ENCODE results near the gene GALNT2.

The GALNT2 gene

GRCh38 chr1:230077436-230078213 is 10.6 kb downstream of the GALNT2 start:
- H3K9me3 ChIP-seq (ENCODE audit: control insufficient read depth in 5 of 5, low read length in 5 of 5) = peaks cover 0 to under 1% (median 0%) of the 10 kb centered on the region in 5 donors
- H3K27ac ChIP-seq (ENCODE audit: low read depth, low read length) = no peak overlapping the region
- H3K27me3 ChIP-seq (ENCODE audit: control insufficient read depth in 5 of 5, insufficient read depth in 4 of 5, low read length in 5 of 5) = no peaks in the 10 kb centered on the region
- peaks cover 2 to 28% (median 20%) of the 10 kb centered on the region in 5 donors for H3K4me1 ChIP-seq (ENCODE audit: control insufficient read depth in 5 of 5, insufficient read depth in 5 of 5, low read length in 5 of 5)
- peaks cover 0 to 5% (median 0%) of the 10 kb centered on the region in 5 donors for H3K36me3 ChIP-seq (ENCODE audit: control insufficient read depth in 5 of 5, insufficient read depth in 5 of 5, low read length in 5 of 5)
- no peak overlapping the region for H3K4me3 ChIP-seq (ENCODE audit: low read depth in 1 of 5, low read length in 5 of 5)
- no peak overlapping the region for H3K9ac ChIP-seq (ENCODE audit: low read length in 5 of 5)

- no peak overlapping the region for H3K4me3 ChIP-seq (ENCODE audit: low read depth in 1 of 5, low read length in 5 of 5)
- H3K9me3 ChIP-seq (ENCODE audit: control insufficient read depth in 5 of 5, low read length in 5 of 5) = peaks cover 0 to 2% (median 0%) of the 10 kb centered on the region in 5 donors
- H3K27me3 ChIP-seq (ENCODE audit: control insufficient read depth in 5 of 5, insufficient read depth in 4 of 5, low read length in 5 of 5) = no peaks in the 10 kb centered on the region
- H3K27ac ChIP-seq (ENCODE audit: low read depth, low read length) = no peak overlapping the region
- no peak overlapping the region for H3K9ac ChIP-seq (ENCODE audit: low read length in 5 of 5)
- H3K36me3 ChIP-seq (ENCODE audit: control insufficient read depth in 5 of 5, insufficient read depth in 5 of 5, low read length in 5 of 5) = peaks cover 0 to 5% (median 0%) of the 10 kb centered on the region in 5 donors
- peaks cover 0 to 24% (median 14%) of the 10 kb centered on the region in 5 donors for H3K4me1 ChIP-seq (ENCODE audit: control insufficient read depth in 5 of 5, insufficient read depth in 5 of 5, low read length in 5 of 5)
These were observed 12.4 kb downstream of the GALNT2 start for GRCh38 chr1:230079199-230080024.

GRCh38 chr1:230080822-230081221 is 13.8 kb downstream of the GALNT2 start:
- Histone ChIP-seq H3K4me3 (ENCODE audit: low read depth in 1 of 5, low read length in 5 of 5) (no peak overlapping the region), H3K9me3 (ENCODE audit: control insufficient read depth in 5 of 5, low read length in 5 of 5) (peaks cover 0 to 2% (median 0%) of the 10 kb centered on the region in 5 donors), H3K4me1 (ENCODE audit: control insufficient read depth in 5 of 5, insufficient read depth in 5 of 5, low read length in 5 of 5) (peaks cover 0 to 28% (median 15%) of the 10 kb centered on the region in 5 donors), H3K27ac (ENCODE audit: low read depth, low read length) (no peak overlapping the region), H3K27me3 (ENCODE audit: control insufficient read depth in 5 of 5, insufficient read depth in 4 of 5, low read length in 5 of 5) (no peaks in the 10 kb centered on the region), H3K9ac (ENCODE audit: low read length in 5 of 5) (no peak overlapping the region), H3K36me3 (ENCODE audit: control insufficient read depth in 5 of 5, insufficient read depth in 5 of 5, low read length in 5 of 5) (peaks cover 0 to 5% (median 0%) of the 10 kb centered on the region in 5 donors)

- Histone ChIP-seq H3K9ac (ENCODE audit: low read length in 5 of 5) (no peak overlapping the region), H3K27me3 (ENCODE audit: control insufficient read depth in 5 of 5, insufficient read depth in 4 of 5, low read length in 5 of 5) (no peaks in the 10 kb centered on the region), H3K27ac (ENCODE audit: low read depth, low read length) (no peak overlapping the region), H3K36me3 (ENCODE audit: control insufficient read depth in 5 of 5, insufficient read depth in 5 of 5, low read length in 5 of 5) (peaks cover 0 to 3% (median 0%) of the 10 kb centered on the region in 5 donors), H3K4me1 (ENCODE audit: control insufficient read depth in 5 of 5, insufficient read depth in 5 of 5, low read length in 5 of 5) (peaks cover 0 to 34% (median 19%) of the 10 kb centered on the region in 5 donors), H3K9me3 (ENCODE audit: control insufficient read depth in 5 of 5, low read length in 5 of 5) (peaks cover 0 to 2% (median 0%) of the 10 kb centered on the region in 5 donors), H3K4me3 (ENCODE audit: low read depth in 1 of 5, low read length in 5 of 5) (no peak overlapping the region)
These were observed 14.7 kb downstream of the GALNT2 start for GRCh38 chr1:230081751-230082150.

- peaks cover 0 to 2% (median 0%) of the 10 kb centered on the region in 5 donors for H3K36me3 ChIP-seq (ENCODE audit: control insufficient read depth in 5 of 5, insufficient read depth in 5 of 5, low read length in 5 of 5)
- H3K27me3 ChIP-seq (ENCODE audit: control insufficient read depth in 5 of 5, insufficient read depth in 4 of 5, low read length in 5 of 5) = no peaks in the 10 kb centered on the region
- H3K4me1 ChIP-seq (ENCODE audit: control insufficient read depth in 5 of 5, insufficient read depth in 5 of 5, low read length in 5 of 5) = peaks cover 0 to 36% (median 23%) of the 10 kb centered on the region in 5 donors
- H3K27ac ChIP-seq (ENCODE audit: low read depth, low read length) = no peak overlapping the region
- H3K4me3 ChIP-seq (ENCODE audit: low read depth in 1 of 5, low read length in 5 of 5) = no peak overlapping the region
- peaks cover 0 to 2% (median 0%) of the 10 kb centered on the region in 5 donors for H3K9me3 ChIP-seq (ENCODE audit: control insufficient read depth in 5 of 5, low read length in 5 of 5)
- H3K9ac ChIP-seq (ENCODE audit: low read length in 5 of 5) = no peak overlapping the region
These were observed 15.2 kb downstream of the GALNT2 start for GRCh38 chr1:230082211-230082610.

- Histone ChIP-seq H3K27ac (ENCODE audit: low read depth, low read length) (no peak overlapping the region), H3K9ac (ENCODE audit: low read length in 5 of 5) (no peak overlapping the region), H3K9me3 (ENCODE audit: control insufficient read depth in 5 of 5, low read length in 5 of 5) (peaks cover 0 to 2% (median 0%) of the 10 kb centered on the region in 5 donors), H3K4me1 (ENCODE audit: control insufficient read depth in 5 of 5, insufficient read depth in 5 of 5, low read length in 5 of 5) (peaks cover 0 to 40% (median 23%) of the 10 kb centered on the region in 5 donors), H3K27me3 (ENCODE audit: control insufficient read depth in 5 of 5, insufficient read depth in 4 of 5, low read length in 5 of 5) (no peaks in the 10 kb centered on the region), H3K4me3 (ENCODE audit: low read depth in 1 of 5, low read length in 5 of 5) (no peak overlapping the region), H3K36me3 (ENCODE audit: control insufficient read depth in 5 of 5, insufficient read depth in 5 of 5, low read length in 5 of 5) (peaks cover 0 to 2% (median 0%) of the 10 kb centered on the region in 5 donors)
These were observed 16.0 kb downstream of the GALNT2 start for GRCh38 chr1:230083053-230083452.

- Histone ChIP-seq H3K9ac (ENCODE audit: low read length in 5 of 5) (peak overlapping the region in 3 of 5 donors; percentile 9 to 28 (median 23)), H3K4me3 (ENCODE audit: low read depth in 1 of 5, low read length in 5 of 5) (no peak overlapping the region), H3K27me3 (ENCODE audit: control insufficient read depth in 5 of 5, insufficient read depth in 4 of 5, low read length in 5 of 5) (no peaks in the 10 kb centered on the region), H3K27ac (ENCODE audit: low read depth, low read length) (peak overlapping the region; percentile 46), H3K36me3 (ENCODE audit: control insufficient read depth in 5 of 5, insufficient read depth in 5 of 5, low read length in 5 of 5) (peaks cover 0 to 2% (median 0%) of the 10 kb centered on the region in 5 donors), H3K9me3 (ENCODE audit: control insufficient read depth in 5 of 5, low read length in 5 of 5) (peaks cover 0 to 2% (median 0%) of the 10 kb centered on the region in 5 donors), H3K4me1 (ENCODE audit: control insufficient read depth in 5 of 5, insufficient read depth in 5 of 5, low read length in 5 of 5) (peaks cover 0 to 40% (median 23%) of the 10 kb centered on the region in 5 donors)
These were observed 16.8 kb downstream of the GALNT2 start for GRCh38 chr1:230083746-230084407.

- Histone ChIP-seq H3K9ac (ENCODE audit: low read length in 5 of 5) (peak overlapping the region in 3 of 5 donors; percentile 9 to 28 (median 23)), H3K27me3 (ENCODE audit: control insufficient read depth in 5 of 5, insufficient read depth in 4 of 5, low read length in 5 of 5) (no peaks in the 10 kb centered on the region), H3K9me3 (ENCODE audit: control insufficient read depth in 5 of 5, low read length in 5 of 5) (peaks cover 0 to 2% (median 0%) of the 10 kb centered on the region in 5 donors), H3K4me3 (ENCODE audit: low read depth in 1 of 5, low read length in 5 of 5) (no peak overlapping the region), H3K4me1 (ENCODE audit: control insufficient read depth in 5 of 5, insufficient read depth in 5 of 5, low read length in 5 of 5) (peaks cover 0 to 38% (median 23%) of the 10 kb centered on the region in 5 donors), H3K36me3 (ENCODE audit: control insufficient read depth in 5 of 5, insufficient read depth in 5 of 5, low read length in 5 of 5) (peaks cover 0 to 6% (median 1%) of the 10 kb centered on the region in 5 donors), H3K27ac (ENCODE audit: low read depth, low read length) (peak overlapping the region; percentile 46)
These were observed 17.6 kb downstream of the GALNT2 start for GRCh38 chr1:230084408-230085177.

- peaks cover 0 to 7% (median 3%) of the 10 kb centered on the region in 5 donors for H3K36me3 ChIP-seq (ENCODE audit: control insufficient read depth in 5 of 5, insufficient read depth in 5 of 5, low read length in 5 of 5)
- H3K9ac ChIP-seq (ENCODE audit: low read length in 5 of 5) = peak overlapping the region in 1 of 5 donors; percentile 9
- no peak overlapping the region for H3K4me3 ChIP-seq (ENCODE audit: low read depth in 1 of 5, low read length in 5 of 5)
- peaks cover 0 to 42% (median 25%) of the 10 kb centered on the region in 5 donors for H3K4me1 ChIP-seq (ENCODE audit: control insufficient read depth in 5 of 5, insufficient read depth in 5 of 5, low read length in 5 of 5)
- H3K27ac ChIP-seq (ENCODE audit: low read depth, low read length) = no peak overlapping the region
- peaks cover 0 to 2% (median 0%) of the 10 kb centered on the region in 5 donors for H3K9me3 ChIP-seq (ENCODE audit: control insufficient read depth in 5 of 5, low read length in 5 of 5)
- H3K27me3 ChIP-seq (ENCODE audit: control insufficient read depth in 5 of 5, insufficient read depth in 4 of 5, low read length in 5 of 5) = no peaks in the 10 kb centered on the region
These were observed 18.1 kb downstream of the GALNT2 start for GRCh38 chr1:230085178-230085515.

Data from subcutaneous abdominal adipose tissue (tissue), 5 donors.